GM12873 (cell line): ENCODE measurements around the gene RRAS.

Source experiments
- TF ChIP-seq, protein P1 (sequence below): IDR thresholded peaks from 2 replicates; pipeline ENCODE4 v1.5.1; 2012; ENCODE audit warnings: low read depth, mild to moderate bottlenecking, moderate library complexity, low read length, control low read depth; ENCODE audit not compliant: insufficient read depth; ENCODE audit errors: missing control alignments

Gene RRAS

DNA sequence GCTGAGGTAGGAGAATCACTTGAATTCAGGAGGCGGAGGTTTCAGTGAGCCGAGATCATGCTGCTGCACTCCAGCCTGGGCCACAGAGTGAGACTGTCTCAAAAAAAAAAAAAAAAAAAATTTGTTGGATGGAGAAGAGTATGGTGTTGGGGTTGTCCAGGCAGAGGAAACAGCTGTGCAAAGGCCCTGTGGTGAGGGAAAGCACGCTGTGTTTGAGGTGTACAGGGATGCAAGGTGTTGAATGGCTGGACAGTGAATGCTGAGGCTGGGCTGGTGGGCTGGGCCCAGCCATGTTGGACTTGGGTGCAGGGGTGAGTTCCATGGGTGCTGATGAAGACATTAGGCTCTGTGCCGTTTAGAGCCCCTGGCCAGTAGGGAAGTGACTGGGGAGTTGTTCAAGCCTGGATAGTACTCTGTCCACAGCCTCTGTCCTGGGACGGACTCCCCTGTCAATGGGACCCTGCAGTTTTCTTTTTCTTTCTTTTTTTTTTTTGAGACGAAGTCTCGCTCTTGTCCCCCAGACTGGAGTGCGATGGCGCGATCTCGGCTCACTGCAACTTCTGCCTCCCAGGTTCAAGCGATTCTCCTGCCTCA lies 30.3 kb downstream of the RRAS start:
- TF ChIP-seq, protein P1, sequence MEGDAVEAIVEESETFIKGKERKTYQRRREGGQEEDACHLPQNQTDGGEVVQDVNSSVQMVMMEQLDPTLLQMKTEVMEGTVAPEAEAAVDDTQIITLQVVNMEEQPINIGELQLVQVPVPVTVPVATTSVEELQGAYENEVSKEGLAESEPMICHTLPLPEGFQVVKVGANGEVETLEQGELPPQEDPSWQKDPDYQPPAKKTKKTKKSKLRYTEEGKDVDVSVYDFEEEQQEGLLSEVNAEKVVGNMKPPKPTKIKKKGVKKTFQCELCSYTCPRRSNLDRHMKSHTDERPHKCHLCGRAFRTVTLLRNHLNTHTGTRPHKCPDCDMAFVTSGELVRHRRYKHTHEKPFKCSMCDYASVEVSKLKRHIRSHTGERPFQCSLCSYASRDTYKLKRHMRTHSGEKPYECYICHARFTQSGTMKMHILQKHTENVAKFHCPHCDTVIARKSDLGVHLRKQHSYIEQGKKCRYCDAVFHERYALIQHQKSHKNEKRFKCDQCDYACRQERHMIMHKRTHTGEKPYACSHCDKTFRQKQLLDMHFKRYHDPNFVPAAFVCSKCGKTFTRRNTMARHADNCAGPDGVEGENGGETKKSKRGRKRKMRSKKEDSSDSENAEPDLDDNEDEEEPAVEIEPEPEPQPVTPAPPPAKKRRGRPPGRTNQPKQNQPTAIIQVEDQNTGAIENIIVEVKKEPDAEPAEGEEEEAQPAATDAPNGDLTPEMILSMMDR = no peak

DNA sequence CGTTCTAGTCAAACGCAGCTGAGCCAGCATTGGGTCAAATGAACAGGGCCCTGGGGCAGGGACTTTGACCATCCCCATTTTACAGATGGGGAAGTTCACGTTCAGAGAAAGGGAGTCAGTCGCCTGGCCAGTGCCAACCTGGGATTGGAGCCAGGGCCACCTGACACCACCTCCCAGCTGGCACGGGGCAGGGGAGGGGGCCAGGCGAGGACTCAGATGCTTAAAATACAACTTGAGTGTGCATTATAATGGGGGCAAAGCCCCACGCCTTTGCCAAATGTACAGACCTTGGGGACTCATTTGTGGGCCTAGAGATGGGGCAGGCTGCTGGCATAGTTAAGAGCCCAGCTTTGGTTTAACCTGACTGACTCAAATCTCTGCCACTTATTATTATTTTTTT lies 34.3 kb downstream of the RRAS start:
- TF ChIP-seq, protein P1 = no peak

DNA sequence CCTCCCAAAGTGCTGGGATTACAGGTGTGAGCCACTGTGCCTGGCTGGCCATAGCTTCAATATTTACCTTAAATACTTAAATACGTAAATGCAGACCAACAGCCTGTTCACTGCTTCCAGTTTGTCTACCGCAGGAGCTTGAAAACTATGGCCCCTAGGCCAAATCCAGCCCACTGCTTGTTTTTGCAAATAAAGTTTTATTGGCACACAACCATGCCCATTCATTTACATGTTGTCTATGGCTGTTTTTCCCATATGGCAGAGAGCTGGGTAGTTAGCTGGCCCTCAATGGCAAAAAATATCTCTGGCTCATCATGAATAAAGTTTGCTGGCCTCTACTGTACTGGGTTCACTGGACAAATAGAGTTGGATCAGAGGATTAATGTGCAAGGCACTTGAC lies 37.1 kb downstream of the RRAS start:
- TF ChIP-seq, protein P1 = no peak

DNA sequence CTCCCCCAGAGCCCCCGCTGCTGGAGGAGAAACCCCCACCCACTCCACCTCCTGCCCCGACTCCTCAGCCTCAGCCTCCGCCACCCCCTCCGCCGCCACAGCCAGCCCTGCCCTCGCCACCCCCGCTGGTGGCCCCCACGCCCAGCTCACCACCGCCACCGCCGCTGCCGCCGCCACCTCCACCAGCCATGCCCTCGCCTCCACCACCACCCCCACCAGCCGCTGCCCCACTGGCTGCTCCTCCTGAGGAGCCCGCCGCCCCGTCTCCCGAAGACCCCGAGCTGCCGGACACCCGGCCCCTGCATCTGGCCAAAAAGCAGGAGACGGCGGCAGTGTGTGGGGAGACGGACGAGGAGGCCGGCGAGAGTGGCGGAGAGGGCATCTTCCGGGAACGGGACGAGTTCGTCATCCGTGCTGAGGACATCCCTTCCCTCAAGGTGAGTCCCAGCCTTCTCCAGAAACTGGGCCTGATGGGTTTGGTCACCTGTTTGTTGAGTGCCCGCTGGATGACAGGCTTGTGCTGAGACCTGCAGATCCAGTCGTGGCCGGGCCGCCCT lies 38.4 kb downstream of the RRAS start:
- TF ChIP-seq, protein P1 = no peak

DNA sequence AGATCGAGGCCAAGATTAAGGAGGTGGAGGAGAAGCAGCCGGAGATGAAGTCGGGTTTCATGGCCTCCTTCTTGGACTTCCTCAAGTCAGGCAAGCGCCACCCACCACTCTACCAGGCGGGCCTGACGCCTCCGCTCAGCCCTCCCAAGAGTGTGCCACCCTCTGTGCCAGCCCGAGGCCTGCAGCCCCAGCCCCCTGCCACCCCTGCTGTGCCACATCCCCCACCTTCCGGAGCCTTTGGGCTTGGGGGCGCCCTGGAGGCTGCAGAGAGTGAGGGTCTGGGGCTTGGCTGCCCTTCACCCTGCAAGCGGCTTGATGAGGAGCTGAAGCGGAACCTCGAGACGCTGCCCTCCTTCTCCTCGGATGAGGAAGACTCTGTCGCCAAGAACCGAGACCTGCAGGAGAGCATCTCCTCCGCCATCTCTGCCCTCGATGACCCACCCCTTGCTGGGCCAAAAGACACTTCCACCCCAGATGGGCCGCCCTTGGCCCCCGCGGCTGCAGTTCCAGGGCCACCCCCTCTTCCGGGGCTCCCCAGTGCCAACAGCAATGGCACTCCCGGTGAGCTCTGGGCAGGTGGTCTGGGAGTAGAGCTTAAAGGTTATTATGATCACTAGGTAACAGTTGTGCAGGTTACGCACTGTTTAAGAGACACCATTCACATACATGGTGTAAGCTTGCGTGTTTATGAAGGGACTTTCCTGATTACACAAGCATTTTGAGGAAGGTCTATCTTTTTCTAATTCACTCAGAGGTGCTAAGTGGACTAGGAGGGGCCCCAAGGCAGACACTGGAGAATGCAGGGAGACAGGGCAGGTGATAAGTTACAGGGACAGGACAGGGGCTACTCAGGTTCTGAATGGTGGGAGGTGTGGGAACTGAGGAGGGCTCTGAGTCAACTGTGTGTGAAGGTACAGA lies 40.3 kb downstream of the RRAS start:
- TF ChIP-seq, protein P1 = no peak

DNA sequence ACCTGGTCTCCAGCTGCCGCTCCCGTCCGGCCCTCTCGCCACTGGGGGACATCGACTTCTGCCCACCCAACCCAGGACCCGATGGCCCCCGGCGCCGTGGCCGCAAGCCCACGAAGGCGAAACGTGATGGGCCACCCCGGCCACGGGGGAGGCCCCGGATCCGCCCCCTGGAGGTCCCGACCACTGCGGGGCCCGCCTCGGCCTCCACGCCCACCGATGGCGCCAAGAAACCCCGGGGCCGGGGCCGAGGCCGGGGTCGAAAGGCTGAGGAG lies 42.3 kb downstream of the RRAS start:
- TF ChIP-seq, protein P1 = no peak

DNA sequence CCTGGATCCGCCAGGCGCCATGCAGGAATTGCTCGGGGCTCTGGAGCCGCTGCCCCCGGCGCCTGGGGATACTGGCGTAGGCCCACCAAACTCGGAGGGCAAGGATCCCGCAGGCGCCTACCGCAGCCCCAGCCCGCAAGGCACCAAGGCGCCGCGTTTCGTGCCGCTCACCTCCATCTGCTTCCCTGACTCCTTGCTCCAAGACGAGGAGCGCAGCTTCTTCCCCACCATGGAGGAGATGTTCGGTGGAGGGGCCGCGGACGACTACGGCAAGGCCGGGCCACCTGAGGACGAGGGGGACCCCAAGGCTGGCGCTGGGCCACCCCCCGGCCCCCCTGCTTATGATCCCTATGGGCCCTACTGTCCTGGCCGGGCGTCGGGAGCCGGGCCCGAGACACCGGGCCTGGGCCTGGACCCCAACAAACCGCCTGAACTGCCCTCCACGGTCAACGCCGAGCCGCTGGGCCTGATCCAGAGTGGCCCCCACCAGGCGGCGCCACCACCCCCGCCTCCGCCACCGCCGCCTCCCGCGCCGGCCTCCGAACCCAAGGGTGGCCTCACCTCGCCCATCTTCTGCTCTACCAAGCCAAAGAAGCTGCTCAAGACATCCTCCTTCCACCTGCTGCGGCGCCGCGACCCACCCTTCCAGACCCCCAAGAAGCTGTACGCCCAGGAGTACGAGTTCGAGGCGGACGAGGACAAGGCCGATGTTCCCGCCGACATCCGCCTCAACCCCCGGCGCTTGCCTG lies 42.8 kb downstream of the RRAS start:
- TF ChIP-seq, protein P1 = no peak
